HEK293T (cell line): Measurements from ENCODE around the gene MAGED2.

Experiments used
- NFRKB ChIP-seq: fragments of 450-650 bp; IDR thresholded peaks from 2 replicates; pipeline ENCODE4 v1.6.1; 2016; ENCODE audit warnings: mild to moderate bottlenecking, moderate library complexity
- TARDBP ChIP-seq: fragments of 450-650 bp; IDR thresholded peaks from 2 replicates; pipeline ENCODE4 v1.6.1; 2016

GRCh38 chrX:54798137-54798536, 9.4 kb upstream of the MAGED2 start, which contains the start of gene ITIH6:
- TF ChIP-seq TARDBP (no peak), NFRKB (no peak)
